HTR-8/SVneo (cell line): ENCODE data around the gene ASB1.

Experiments
- DNase-seq: peaks from one replicate; pipeline ENCODE4 v3.0.0; 2011; ENCODE audit warnings: low spot score, mixed read lengths; ENCODE audit not compliant: insufficient read length
- FAIRE-seq: peaks from 2 replicates; lab custom pipeline; 2011; peaks lifted over from hg19 to GRCh38; lab: Jason Lieb, UNC

The ASB1 gene

DNA sequence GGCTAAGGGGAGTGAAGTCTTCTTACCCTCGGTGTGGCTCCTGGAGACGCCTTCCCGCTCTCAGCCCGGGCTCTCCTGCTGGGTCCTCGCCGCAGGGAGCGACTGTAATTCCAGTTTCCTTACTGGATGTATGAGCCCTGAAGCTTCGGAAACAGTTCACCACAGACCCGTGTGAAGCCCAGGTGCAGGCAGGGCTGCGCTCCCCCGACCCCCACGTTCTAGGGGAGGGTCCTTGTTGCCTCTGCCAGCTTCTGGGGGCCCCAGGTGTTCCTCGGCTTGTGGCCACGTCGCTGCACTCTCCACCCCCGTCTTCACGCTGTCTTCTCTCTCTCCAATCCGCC lies 5.1 kb upstream of the ASB1 start:
- no peak for FAIRE-seq
- no peak for DNase-seq

DNA sequence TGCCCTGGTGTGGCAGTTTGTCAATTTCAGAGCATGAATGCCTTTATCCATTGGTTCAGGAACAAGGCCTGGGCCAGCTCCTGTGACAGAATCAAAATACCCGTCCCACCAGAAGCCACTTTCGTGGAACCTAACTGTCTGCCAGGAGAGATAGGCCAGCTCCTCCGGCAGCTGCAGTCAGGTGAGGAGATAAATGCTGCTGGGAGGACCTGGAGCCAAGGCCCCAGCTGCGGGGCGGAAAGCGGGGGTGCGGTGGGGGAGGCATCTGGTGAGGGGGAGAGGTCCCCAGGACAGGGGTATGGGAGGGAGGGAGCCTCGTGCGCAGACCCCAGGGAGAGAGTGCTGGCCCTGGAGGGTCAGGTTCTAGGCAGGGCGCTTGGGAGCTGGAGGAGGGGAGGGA lies 4.4 kb upstream of the ASB1 start:
- FAIRE-seq (no peak), DNase-seq (no peak)

DNA sequence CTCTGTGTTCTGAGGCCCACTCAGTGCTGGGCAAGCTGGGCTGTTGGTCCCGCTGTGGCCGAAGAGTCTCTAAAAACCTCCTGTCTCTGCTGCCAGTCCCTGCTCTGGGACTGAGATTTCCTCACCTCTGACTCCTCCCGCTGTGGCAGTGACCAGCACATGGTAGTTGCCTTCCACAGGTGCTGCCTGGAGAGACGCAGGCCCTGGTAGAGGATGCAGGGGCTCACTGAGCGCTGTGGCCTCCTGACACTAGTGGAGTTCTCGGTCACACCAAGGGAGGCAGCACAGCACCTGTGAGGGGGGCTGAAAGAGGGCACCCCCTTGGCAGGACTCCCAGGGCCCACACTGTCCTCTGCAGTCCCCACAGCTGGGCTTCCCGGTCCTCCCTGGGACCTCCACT lies 3.8 kb upstream of the ASB1 start:
- DNase-seq = no peak
- no peak for FAIRE-seq

DNA sequence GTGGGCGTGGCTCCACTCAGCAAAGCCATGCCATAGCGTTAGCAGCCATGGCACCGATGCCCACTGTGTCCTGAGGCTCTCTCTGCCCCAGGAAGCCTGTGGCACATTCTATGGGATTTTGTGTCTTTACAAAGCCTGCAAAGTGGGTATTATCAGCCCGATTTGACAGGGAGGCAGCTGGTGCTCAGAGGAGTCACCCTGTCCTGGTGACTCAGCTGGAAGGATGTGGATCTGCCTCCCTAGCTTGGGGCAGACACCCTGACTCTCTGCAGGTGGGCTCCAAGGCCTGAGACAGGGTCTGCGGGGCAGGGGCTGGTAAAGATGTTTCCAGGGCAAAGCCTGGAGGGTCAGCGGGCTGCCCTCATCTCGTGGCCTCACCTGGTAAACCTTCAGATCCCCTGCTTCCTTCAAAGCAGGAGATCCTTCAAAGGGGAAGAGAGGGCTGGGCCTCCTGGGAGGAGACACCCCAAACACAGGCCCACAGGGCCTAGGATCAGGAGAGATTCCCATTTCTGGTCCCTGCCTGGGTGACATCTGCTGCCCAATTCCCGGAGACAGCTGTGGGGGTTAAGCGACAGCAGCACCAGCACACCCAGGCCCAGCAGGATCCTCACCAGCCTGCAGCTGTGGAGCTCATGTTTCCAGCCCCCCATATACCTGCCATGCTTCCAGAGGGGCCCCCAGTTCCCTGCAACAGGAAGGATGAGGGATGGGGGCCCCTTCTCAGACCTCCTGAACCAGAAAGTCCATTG lies 3.0 kb upstream of the ASB1 start:
- DNase-seq = no peak
- no peak for FAIRE-seq

DNA sequence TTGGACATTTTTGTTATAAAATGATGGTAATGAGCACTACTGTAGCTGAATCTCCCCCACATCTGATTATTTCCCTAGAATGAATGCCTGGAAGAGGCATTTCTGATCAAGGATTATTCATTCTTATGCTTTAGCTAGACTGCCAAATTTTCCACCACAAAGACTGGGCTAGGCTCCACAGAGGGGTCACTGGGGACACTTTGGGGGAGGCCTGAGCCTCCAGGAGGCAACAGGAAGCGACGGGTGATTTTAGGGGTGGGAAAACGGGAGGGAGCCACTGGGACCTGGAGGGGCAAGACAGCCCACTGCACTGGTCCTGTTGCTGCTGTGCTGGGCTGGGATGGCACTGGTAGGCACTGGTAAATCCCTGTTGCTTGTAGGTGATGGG lies 2.4 kb upstream of the ASB1 start:
- DNase-seq (no peak), FAIRE-seq (no peak)

DNA sequence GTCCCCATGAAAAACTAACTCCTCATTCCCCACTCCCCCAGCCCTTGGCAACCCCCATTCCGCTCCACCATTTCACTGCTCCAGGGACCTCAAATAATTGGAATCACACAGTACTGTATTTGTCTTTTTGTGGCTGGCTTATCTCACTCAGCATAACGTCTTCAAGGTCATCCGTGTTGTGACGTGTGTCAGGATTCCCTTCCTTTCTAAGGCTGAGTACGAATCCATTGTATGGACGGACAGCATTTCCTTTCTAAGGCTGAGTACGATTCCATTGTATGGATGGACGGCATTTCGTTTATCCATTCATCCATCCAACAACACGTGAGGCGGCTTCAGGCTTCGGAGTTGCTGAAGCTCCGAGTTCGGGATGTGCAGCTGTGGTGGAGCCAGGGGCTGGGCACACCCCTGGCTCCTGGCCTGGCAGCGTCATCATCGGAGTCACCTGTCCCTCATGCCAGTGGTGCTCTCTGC lies 1.2 kb upstream of the ASB1 start:
- DNase-seq = no peak
- FAIRE-seq = peak; percentile 78

DNA sequence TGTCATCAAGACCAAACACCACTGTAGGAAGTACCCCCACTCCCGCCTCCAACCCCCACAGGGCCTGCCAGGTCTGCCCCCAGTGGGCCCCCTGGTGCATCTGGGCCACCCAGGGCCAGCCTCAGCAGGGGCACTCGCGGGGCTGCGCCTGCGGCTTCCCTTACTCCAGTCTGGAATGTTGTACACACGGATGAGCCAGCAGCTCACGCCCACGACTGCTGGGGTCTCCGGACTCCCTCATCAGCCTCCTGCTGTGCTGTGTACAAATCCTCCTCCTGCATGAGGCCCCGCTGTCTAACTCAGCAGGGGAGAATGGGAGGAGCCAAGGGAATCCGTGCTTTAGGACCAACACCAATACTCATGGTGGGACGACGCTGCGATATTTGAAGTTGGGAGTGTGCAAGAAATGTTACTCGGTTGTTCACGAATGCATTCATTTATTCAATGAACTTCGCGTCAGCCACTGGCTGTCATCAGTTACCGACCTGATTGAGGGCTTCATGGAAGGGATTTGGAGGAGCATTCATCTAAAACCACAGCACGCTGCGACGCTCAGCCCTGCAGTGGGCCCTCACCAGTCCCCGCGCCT lies 654 bp upstream of the ASB1 start:
- peak; percentile 67 for FAIRE-seq
- peak; percentile 63 for DNase-seq

DNA sequence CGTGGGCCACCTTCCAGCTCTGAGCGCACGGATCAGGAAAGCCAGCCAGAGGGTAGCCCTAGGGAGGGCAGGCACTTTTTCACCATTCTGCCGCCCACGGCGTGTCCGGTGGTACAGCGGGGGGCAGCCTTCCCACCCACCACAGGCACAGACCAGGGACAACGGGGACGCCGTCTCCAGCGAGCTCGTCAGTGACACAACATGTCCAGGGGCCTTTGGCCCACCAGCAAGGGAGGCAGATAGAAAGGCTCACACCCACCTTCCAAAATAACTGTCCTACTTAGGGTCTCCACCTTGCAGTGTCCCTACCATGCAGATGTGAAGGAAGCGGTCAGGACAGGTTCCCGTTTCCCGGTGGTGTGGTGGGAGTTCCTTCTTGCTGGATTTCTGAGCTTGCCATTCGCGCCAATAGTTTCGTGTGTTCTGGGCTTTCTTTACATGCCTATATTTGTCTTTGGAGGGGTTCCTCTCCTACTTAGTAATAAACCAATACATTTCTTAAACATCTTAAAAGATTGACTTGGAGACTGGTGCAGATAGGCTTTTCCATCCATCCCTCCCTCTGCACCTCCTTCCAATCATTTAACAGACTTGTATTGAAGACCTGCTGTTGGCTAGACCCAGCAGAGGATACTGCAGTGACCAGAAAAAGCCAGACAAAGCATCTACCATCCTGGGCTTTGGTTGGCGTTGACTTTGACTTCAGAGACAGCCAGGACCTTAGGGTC lies 872 bp downstream of the ASB1 start:
- DNase-seq = no peak
- peak; percentile 49 for FAIRE-seq

DNA sequence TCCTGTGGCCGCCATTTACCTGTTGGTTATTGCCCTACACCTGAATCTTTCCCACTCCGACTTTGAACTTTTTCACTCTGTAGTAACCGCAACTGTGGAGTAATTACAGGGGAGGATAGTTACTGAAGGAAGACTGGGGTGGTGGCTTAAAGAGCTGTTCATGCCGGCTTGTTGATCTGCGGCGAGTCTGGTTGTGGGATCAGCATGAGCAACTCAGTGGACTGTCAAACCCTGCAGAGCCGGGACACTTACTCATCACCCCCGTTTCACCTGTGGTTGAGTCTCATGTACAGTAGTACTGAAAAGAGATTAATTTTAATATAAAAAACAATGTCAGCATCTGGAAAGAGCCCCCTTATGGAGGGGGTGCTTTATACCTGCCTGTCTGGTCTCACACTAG lies 2.1 kb downstream of the ASB1 start:
- FAIRE-seq = no peak
- no peak for DNase-seq

DNA sequence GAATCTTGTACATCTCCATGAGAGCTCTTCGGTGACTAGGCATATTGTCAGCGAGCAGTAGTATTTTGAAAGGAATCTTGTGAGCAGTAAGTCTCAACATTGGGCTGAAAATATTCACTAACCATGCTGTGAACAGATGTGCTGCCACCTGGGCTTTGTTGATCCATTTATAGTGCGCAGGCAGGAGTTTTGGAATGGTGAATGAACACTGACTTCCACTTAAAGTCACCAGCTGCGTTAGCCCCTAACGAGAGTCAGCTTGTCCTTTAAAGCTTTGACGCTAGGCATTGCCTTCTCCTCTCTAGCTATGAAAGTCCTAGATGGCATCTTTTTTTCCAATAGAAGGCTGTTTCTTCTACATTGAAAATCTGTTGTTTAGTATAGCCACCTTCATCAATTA lies 4.1 kb downstream of the ASB1 start:
- DNase-seq = no peak
- no peak for FAIRE-seq

DNA sequence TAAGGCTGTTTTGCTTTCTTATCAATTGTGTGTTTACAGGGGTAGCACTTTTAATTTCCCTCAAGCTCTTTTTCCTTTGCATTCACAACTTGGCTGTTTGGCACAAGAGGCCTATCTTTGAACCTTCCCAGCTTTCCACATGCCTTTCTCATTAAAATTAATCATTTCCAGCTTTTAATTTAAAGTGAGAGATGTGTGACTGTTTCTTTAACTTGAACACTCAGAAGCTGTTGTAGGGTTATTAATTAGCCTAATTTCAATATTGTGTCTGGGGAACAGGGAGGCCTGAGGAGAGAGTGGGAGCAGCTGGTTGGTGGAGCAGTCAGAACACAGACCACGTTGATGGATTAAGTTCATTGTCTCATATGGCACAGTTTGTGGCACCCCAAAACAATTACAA lies 4.7 kb downstream of the ASB1 start:
- FAIRE-seq = no peak
- no peak for DNase-seq

DNA sequence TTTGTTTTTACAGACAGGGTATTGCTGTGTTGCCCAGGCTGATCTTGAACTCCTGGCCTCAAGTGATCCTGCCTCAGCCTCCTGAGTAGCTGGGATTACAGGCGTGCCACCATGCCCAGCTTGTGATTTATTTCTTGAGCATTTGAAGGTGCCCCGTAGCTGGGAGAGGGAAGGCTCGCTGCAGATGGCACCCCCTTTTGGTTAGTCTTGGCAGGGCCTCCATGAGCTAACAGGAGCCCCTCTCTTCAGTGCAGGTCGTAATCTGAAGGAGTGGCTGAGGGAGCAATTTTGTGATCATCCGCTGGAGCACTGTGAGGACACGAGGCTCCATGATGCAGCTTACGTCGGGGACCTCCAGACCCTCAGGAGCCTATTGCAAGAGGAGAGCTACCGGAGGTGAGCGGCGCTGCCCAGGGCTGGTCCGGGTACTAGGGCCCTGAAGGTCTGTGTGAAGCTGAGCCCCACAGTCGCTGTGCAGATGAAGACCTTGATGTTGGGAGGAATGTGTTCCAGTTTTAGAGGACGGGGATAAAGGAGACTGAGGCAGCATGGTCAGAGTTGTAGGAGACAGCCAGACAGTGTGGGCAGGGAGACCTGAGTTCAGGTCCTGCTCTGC lies 6.7 kb downstream of the ASB1 start:
- no peak for DNase-seq

DNA sequence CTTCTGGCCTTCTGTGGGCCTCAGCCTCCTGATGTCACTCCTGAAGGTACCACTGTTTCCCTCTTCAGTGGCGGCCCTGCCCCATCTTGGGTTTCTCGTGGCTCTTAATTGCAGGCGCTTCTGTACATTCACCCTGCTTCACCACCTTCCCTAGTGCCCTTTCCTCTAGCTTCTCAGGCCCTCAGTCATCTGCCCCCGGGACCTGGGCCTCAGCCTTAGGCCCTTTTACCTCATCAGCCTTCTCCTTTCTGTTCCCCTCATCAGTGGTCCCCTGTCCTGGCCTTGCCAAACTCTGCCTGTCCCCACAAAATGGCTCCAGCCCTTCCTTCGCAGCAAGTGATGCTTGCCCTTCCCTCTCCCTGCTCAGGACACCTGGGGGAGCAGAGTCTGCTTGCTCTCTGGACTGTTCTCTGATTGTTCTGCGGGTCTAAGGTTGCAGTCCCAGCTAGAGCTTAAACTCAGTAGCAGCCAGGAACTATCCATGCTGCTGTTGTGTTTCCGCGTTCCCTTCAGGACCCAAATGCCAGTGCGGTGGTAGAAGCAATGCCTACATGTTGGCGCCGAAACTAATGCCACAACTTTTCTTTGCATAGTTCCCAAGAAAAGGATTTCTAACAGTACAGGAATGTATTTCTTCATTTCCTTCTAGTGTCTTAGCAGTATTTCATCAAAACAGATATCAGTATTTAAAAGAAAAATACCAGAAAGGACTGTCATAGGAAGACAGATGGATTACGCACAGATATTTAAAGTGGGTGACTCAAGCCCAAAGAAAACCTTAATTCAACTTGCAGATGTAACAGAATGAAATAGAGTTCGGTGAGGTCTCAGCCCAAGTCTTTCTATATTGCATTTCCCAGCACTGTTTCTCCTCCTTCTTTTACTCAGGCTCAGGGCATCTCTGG lies 7.5 kb downstream of the ASB1 start:
- DNase-seq (no peak), FAIRE-seq (no peak)

More for the DNA sequence above, 6.7 kb downstream of the ASB1 start:
- FAIRE-seq = no peak

DNA sequence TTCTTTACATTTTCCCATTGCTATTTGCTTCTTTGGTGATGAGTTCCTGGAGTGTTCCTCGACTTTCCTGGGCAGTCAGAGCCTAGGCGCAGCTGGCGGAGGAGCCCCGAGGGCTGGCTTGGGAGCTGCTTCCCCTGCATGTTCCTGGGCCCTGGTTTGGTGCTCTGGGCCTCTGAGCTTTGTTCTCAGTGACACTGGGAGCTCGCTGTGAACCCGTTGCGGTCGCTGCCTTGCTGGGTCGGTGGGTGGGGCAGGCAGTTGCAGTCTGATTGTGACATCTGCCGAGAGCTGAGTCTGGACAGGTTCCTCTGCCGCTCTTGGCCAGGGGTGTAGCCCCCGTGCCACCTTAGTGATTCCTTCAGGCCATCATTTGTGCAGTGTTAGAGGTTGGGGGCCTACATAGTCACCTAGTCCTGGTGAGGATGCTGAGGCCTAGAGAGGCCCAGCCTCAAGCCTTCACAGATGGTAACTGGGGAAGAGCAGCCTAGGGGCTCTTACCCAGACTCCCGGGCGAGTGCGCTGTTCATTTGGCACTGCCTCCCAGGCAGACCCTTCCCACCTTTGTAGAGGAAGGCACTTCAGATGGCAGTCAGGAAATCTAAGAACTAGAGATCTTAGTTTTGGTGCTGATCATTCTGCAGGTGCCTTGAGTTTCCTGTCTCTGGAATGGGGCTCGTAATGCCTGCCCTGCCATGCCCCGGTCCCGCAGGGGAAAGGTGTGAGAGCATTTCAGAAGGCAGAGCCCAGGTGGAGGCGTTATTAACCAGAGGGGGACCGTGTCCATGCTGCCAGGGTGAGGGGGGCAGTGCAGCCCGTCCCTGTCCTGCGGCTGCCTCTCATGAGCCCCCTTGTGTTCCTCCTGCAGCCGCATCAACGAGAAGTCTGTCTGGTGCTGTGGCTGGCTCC lies 8.4 kb downstream of the ASB1 start:
- no peak for DNase-seq
- FAIRE-seq = no peak

DNA sequence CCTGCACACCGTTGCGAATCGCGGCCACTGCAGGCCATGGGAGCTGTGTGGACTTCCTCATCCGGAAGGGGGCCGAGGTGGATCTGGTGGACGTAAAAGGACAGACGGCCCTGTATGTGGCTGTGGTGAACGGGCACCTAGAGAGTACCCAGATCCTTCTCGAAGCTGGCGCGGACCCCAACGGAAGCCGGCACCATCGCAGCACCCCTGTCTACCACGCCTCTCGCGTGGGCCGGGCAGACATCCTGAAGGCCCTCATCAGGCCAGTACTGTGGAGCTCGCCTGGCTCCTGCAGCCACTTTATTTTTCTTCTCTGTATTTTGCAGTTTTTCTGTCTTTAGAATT lies 9.0 kb downstream of the ASB1 start:
- DNase-seq (no peak), FAIRE-seq (no peak)

DNA sequence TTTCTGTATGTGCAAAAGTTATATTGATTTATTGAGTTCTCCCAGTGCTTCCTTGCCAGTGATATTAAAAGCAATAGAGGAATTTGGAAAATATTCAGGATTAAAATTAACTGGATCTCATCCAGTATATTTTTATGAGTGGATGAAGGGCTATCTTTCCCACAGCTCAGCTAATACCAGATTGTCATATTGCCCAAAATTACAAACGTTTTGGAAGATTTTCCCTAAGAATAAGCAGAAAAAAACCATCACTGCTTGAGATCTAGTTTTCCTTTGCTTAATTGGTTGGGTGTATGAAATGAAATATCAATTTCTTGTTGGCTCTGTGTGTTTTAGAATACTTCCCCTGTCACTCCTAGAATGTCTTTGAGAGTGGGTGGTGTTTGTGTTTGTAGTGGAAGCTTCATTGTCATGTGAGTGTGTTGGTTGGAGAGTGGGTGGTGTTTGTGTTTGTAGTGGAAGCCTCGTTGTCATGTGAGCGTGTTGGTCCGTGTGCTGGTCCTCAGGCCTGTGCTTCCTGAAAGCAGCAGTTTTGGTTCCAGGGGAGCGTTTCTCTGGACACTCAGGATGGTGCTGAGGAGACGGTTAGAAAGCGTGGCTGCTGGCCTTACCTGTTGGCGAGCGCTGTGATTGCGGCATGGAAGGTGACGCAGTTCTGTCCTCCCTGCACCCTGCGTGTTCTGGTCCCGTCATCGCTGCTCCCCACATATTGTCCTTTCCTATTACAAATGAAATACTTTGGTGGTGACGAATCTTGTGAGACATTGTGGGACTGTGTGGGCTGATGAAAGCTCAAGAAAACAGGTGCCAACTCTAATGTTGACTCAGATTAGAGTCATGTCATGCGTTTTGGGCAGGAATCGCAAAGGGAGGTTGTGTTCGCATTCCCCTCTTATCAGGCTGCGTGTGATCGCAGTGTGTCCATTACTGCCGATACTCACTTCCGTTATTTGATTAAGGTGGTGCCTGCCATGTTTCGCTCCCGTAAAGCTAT lies 12.4 kb downstream of the ASB1 start:
- DNase-seq = peak; percentile 81
- FAIRE-seq = peak; percentile 94

DNA sequence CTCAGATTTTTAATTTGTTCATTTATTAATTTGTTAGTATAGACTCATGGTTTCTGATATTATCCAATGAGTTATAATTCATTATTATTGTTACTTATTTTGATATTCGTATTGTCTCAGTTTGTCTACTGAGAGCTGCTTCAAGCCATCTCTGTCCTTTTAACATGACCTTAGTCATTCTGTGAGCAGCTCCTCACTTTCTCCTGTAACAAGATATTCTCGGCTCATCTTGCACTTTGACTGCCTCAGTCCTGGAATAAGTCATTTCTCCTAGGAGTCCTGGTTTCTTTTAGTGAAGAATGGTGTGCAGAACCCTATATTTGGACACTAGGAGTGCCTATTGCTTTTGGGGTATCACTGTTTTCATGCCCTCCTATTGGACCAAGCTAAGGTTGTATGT lies 13.2 kb downstream of the ASB1 start:
- FAIRE-seq (no peak), DNase-seq (no peak)

DNA sequence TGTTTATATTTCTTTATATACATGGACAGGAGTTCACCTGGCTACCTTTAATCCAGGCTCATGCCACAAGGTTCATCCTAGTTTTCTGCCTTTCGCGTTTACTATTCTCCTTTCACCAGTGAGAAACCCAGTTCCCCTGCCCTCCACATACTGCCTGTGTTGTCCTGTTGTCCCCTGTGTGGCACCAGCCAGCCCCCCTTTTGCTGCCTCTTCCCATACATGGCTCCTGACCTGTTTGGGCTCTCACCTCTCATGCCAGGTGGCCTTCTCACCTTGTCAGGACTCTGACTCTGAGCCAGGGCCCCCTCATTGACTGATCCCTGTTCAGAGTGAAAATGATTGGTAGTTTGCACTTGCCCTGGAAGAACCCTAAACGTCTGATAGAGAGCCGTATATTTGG lies 13.6 kb downstream of the ASB1 start:
- no peak for DNase-seq
- FAIRE-seq = no peak
